NCI-H82 treated with DMSO at 0.1 percent for 48 hours (cell line): ENCODE results near the gene CEACAM21.

Experiments
- DNase-seq: peaks from one replicate; lab custom pipeline; 2025; ENCODE audit not compliant: unreplicated experiment; lab: John Stamatoyannopoulos, UW

Gene CEACAM21

DNA sequence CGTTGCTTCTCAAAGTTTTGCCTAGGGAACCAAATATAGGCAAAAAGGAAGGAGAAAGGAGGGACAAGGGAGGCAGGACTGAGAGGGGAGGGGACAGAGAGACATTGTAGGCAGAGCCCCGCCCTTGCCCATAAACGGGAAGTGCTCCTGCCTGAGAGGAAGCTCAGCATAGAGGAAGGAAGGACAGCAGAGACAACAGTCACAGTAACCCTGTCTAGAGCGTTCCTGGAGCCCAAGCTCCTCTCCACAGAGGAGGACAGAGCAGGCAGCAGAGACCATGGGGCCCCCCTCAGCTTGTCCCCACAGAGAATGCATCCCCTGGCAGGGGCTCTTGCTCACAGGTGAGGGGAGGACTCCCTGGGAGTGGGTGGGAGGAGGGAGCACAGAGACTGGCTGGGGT is at the start of gene CEACAM21:
TSS of gene CEACAM21 (plus strand) at position 169 of the 400 bp plus-strand sequence. CDS start at position 278, 109 bp downstream.
- DNase-seq, result no peak

DNA sequence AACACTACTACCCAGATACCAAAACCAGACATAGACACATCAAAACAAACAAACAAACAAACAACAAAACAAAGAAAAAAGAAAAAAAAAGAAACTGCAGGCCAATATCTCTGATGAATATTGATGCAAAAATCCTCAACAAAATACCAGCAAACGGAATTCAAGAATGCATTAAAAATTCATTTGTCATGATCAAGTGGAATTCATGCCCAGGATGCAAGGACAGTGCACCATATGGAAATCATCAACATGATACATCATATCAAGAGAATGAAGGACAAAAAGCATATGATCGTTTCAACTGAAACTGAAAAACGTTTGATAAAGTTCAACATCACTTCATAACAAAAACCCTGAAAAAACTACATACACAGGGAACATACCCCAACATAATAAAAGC is 48.9 kb upstream of the CEACAM21 start:
- DNase-seq, result no peak

DNA sequence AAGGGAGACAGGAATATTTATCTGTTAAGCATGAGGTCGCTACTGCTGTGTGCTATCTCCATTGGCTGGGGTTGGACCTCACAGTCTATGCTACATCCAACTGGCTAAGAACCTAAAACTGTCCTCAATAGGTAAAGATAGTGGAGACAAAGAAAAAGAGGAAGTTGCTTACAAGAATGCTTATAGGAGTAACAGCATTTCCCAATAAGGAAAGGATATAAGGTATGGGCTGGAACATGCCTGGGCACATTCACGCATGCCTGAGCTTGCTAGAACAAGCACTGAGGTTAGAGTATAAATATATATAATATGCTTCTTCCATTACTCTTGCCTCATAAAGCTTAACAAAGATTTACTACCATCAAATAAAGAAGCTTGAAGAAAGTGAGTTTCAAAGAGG is 47.9 kb upstream of the CEACAM21 start:
- DNase-seq, result no peak

DNA sequence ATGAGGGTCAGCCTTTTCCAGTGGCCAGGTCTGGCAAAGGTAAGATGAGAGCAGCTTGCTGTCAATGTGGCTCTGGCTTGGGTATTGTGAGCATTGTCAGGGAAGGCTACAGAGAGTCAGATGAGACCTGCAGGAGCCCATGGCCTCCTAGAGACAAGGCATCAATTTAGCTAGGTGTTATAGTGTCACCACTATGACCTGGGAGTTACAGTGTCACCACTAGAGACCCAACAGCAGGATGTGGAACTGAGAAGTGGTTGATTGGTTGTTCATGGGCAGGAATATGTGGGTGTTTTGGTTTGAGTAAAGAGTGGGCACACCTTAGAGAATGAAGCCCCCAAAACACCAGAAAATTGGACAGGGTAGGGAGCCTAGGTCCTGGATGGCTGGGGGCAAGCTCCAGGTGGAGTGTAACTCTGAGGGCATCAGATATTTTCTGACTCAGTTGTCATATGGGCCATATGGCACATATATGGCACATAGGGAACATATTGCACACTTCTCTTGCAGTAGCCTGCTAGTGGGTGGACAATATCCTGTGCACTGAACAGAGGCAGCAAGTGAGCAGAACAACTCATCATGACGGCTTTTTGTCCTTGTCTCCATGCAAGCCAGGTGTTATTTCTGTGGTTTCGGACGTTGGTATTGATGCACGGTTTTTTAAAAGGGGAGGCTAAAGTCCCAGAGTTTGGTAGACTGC is 46.3 kb upstream of the CEACAM21 start:
- no peak for DNase-seq

DNA sequence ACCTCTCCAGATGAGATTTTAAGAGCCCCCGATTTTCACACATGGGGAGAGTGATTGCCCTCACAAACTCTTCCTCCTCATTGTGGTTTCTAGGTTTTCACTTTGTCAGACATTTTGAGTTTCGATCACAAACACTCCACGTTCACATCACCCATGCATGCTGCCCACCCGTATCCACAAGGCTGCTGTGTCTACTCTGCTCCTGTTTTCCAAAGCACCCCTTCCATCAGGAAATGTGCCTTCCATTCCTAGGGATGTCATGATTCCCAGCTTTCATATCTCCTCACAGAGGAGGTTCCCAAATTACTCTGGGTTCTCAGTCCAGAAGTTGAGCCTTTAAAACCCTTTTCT is 45.8 kb upstream of the CEACAM21 start:
- DNase-seq, result no peak

DNA sequence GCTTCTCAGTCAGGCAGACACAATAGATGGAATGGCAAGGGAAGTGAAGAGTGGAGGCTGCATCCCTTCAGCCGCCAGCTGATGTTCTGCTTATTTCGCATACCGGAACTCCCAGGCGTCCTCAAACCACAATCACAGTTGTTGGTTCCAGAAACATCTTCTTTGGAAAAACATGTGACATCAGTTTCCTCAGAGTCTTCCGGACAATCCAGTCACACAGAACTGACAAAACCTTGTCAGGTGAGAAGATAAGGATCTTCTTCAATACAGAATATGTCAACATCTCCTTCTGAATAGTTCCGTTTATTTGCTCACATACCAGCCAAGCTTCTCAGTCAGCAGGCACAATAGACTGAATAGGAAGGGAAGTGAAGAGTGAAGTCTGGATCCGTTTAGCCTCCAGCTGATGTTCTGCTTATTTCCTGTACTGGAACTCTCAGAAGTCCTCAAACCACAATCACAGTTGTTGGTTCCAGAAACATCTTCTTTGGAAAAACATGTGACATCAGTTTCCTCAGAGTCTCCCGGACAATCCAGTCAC is 45.1 kb upstream of the CEACAM21 start:
- DNase-seq, result no peak

DNA sequence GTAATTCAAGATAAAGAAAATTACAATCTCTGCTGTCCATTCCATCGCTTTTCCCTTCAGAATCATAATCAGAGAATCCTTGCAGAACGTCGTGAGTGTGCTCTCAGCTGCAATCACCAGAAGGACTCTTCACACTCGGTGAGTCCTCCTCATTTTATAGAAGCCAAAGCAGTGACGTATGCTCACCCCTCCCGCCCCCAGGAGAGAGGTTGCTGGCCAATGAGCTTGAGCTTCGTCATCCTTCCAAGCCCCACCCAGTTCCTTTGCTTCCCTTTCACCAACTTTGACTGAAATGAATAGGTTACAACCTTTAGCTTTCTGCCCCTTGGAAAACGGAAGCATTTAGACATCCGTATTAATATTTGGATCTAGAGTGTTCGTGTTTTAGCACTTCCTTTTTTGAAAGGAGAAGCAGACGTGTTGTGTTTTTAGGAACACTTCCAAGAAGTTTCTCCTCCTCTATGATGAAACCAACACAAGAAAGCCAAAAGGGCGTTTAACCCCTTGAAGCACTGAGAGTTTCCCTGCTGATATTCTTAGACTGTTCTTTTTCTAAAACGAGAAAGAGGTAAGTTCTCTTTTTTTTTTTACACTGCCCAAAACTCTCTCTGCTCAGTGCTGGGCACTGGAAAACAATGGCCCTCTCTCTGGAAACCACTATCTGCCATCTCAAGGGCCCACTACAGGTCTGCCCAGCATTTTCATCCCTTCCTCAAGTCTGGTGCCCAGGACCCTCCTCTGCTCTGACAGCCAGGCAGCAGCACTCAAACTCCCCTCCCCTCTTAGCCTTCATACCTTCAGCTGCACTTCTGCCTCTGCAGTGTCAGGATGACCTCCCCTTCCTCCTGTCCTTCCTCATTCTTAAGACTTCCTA is 44.3 kb upstream of the CEACAM21 start:
- no peak for DNase-seq

DNA sequence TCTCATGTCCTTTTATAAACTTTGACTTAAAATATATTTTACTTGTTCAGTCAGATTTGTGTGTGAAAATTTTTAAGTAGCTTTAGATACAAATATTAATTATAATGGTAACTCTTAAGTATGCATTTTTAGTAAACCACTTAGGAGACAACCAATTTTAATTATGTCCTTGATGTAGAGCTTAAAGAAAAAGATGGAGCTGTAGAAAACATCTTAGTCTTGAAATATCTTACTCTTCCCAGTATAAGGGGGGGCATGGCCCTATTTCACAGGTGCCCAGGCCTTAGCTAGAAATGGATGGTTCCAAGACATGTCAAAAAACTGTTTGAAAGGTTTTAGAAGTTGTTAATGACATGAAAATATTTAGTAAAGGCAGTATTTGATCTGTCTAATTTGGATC is 43.4 kb upstream of the CEACAM21 start:
- no peak for DNase-seq

DNA sequence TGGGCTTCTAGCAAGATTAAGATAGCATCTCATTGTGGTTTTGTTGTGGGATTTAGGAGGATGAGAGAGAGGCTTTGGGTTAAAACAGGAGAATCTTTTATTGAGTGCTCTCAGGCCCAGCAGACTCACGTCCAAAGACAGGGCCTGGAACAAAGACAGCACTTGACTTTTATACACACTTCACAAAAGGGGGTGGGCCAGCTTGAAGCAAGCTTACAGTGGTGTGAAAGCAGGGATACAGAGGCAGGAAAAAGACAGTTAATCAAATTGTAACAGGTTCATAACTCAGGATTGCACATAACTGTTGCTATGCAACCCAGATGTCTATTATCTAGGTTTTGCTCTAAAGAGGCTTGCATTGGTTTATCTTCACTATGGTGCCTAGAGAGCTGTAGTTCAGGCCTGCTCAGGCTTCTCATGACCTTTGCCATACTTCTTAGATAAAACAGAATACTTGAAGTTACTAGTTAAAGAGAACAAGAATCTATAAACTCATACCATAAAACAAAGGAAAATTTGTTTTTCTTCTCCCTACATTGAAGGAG is 42.2 kb upstream of the CEACAM21 start:
- no peak for DNase-seq

DNA sequence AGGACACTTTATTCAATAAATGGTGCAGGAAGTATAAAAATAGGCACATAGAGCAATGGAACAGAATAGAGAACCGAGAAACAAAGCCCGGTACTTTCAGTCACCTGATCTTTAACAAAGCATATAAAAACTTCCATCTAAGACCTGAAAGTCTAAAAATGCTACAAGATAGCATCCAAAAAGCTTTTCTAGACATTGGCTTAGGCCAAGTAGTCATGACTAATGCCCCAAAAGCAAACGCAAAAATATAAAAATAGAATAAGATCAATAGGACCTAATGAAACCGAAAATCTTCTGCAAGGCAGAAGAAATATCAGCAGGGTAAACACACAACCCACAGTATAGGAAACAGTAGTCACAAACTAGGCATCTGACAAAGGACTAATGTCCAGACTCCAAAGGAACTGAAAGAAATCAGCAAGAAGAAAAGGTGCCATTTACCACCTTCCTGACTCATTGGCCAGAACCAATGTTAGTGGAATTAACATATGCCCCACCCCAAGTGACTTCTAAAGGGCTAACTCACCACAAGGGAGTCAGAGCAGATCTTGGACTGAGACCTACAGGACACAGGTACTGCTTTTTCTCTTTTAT is 40.8 kb upstream of the CEACAM21 start:
- DNase-seq, result no peak

DNA sequence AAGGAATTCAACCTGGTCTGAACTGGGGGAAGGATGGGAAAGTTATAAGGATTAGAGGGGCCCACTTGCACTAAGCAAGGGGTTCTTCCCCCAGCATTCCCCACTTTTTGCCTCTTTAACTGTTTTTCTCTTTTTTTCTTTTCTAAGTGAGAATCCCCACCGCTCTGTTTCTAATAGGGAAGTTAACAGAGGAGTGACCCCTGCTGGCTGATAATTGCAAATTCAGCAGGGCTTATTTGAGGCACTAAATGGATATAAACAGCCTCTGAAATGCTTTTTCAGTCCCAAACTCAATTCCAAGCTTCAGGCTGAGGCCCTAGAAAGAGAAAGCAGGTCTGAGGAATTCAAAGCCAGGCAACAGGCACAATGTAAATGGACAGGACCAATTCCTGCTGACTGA is 38.2 kb upstream of the CEACAM21 start:
- no peak for DNase-seq

DNA sequence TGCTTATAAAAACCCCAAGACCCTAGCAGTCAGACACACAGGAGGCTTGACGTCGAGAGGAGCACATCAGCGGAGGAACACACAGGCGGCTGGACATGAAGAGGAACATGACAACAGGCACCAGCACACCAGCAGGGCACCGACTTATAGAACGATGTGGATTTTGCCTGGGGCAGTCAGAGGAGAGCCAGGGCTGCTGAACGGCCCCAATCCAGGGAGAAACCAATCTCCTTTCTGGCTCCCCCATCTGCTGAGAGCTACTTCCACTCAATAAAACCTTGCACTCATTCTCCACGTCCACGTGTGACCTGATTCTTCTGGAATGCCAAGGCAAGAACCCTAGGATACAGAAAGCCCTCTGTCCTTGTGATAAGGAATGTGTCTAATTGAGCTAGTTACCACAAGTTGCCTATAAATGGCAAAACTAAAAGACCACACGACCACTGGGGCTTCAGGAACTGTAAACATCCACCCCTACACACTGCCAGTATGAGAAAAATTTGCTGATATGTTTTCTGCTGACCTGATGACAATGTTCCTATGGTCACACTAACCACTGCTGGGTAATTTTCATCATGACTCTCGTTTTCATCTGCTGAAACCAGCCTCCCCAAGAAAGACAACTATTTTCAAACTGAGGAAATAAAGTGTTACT is 35.8 kb upstream of the CEACAM21 start:
- DNase-seq, result no peak

DNA sequence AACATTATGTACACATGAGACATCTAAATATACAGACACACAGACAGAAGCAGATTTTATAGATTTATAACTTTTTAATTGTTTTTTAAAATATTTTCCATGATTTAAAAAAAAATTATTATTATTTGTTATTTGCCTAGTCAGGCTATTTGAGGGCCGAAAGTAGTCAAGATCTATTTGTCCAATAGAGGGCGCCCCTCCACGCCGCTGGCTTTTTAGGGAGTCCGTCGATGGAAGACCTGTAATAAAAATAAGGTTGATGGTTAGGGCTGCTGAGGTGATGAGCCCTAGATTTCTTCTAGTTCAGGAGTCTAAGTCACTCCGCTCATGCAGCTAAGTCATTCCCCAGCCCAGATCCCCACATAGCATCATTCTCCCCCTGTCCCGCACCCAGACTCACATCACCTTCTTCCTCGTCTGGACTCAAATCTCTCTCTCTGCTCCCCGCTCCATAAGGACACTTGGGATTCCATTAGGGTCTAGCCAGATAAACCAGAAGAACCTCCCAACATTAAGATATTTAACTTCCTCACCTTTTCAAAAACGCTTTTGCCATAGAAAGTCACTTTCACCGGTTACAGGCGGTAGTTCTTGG is 33.9 kb upstream of the CEACAM21 start:
- DNase-seq, result no peak

DNA sequence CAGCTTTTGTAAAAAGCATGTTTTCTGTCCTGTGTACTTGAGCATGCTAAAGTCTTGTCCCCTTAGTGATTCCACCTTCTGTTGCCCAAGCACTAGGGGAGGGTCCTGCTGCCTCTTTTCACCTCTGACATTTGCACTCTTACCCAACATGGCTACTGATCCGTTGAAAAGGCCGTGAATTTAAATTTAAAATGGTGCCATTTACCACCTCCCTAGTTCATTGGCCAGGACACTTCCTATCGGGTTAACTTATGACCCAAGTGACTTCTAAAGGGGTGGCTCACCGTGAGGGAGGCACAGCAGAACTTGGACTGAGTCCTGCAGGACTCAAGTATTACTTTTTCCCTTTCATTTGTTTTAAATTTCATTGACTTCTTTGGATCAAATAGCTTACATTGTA is 33.3 kb upstream of the CEACAM21 start:
- no peak for DNase-seq

DNA sequence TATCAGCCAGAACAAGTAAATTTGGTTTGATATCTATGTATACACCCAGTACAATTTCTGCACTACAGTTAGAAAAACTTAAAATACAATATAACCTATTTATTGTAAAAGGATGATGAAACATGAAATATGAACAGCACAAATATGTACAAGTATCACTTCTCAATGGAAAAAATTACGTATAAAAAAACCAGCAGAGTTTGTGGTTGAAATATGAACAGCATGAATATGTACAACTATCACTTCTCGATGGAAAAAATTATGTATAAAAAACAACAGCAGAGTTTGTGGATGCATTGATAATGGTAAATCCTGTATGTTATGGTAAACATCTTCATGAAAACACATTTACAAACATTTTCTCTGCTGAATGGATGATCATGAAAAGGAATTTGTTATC is 32.4 kb upstream of the CEACAM21 start:
- DNase-seq, result no peak

DNA sequence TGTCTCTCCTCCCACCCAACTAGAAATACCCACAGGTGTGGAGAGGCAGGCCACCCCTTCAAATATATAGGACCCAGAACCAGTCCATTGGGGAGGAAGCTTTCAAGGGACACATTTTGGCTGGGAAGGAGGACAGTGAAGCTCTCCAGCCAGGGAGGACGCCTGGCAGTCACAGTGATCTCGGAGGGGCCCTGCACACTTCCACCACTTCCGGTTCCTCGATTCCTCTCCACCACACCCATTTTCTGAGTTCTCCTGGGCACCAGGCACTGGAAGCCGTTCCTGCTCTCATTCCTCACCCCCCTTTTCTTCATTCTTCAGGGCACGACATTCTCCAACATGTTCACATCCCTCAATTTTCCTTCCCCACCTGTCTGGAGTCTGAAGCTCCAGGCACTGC is 30.4 kb upstream of the CEACAM21 start:
- no peak for DNase-seq

DNA sequence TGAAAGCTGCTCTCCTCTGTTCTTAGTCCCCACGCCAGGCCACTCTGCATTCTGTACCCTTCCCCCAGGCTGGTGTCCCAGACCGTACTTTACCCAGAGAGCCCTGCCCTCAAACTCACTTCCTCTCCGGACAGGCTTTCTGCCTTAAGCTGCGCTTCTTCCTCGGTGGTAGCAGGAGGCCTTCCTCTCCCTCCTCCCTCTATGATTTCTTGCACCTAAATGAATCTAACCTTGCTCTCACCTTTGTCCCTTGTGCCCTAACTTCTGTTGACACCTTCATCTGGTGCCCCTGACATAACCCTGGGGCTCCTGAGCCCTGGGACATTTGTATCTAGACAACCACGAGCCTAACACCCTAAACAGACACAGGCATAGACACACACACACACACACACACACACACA is 29.6 kb upstream of the CEACAM21 start:
- DNase-seq, result no peak

DNA sequence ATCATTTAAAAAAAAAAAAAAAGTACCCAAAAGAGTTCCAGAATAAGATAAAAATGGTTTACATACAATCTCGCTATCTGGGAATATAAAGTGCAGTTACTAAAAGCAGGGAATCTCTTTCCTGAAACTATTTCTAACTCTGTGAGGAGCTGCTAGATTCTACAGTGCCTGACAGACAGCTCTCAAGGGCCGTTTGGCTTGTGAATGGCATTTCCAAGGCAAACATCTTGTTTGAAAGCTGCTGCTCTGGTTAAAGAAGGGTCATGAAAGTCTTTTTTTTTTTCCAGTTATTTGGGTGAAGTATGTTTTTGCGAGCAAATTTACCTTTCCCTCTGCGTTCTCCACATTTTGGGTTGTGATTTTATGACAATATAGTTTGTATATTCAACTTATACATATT is 29.0 kb upstream of the CEACAM21 start:
- no peak for DNase-seq

DNA sequence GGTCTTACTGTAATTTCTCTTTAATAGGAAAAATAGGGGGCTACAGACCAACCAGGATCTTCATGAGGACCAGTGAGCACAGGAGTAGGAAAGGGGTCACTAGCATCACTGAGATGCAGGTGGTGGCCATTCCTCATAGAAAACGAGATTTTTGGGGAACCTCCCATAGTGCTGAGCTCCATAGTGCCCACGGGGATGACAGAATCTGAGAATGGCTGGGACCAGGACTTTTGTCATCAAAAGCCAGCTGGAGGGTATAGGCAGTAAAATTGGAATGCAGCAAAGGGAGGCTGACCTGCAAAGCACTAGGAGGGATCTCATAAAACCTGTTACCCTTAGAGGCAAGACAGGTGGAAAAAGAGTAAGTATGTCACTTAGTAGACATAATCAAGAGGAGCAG is 28.4 kb upstream of the CEACAM21 start:
- no peak for DNase-seq

DNA sequence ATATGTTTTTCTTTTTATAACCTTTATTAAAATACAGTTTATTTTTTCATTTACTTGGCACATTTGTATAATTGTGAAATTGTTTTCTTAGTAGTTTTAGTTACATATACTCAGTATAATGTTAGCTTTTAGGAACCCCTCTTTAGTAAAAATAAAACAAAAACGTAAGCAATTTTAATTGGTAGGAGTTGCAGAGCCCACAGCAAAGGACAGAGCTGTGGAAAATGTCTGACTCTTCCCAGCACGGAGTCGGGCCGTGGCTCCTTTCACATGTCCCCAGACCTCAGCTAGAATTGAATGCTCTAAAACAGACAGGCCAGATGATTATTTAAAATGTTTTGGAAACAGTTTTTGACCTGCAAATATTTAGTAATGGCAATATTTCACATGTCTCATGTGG is 27.9 kb upstream of the CEACAM21 start:
- no peak for DNase-seq
